ENCODE measurements around the gene DHX16. TPM values are rescaled to one million over a fixed set of nuclear protein-coding genes. Genes with fewer than 3 reads are reported as not detected.

Gene DHX16
- total RNA-seq, 4 donors from 2014 or later: 19.5 to 28.1 (median 24.3) TPM

- DNase-seq (ENCODE audit: low spot score) (no peak), ATAC-seq (ENCODE audit: low FRiP score) (no peak)
- TF ChIP-seq, protein P1, sequence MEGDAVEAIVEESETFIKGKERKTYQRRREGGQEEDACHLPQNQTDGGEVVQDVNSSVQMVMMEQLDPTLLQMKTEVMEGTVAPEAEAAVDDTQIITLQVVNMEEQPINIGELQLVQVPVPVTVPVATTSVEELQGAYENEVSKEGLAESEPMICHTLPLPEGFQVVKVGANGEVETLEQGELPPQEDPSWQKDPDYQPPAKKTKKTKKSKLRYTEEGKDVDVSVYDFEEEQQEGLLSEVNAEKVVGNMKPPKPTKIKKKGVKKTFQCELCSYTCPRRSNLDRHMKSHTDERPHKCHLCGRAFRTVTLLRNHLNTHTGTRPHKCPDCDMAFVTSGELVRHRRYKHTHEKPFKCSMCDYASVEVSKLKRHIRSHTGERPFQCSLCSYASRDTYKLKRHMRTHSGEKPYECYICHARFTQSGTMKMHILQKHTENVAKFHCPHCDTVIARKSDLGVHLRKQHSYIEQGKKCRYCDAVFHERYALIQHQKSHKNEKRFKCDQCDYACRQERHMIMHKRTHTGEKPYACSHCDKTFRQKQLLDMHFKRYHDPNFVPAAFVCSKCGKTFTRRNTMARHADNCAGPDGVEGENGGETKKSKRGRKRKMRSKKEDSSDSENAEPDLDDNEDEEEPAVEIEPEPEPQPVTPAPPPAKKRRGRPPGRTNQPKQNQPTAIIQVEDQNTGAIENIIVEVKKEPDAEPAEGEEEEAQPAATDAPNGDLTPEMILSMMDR (IDR thresholded peaks at IDR 0.05): no peak
These were observed 17.7 kb downstream of the DHX16 start for GRCh38 chr6:30654798-30655742.

DNA sequence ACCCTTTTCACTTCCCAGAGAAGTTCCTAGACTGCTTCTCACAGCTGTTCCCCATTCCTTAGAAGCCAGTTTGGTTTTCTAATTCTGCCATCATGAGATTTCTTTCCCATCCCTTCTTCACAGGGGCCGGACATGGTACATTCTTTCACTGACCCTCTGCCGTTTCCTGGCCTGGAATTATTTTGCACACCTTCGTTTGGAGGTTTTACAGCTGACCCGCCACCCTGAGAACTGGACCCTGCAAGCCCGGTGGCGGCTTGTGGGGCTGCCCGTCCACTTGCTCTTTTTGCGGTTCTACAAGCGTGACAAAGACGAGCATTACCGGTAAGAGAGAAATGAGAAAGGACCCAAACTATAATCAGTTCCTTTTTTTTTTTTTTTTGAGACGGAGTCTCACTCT lies 21.7 kb downstream of the DHX16 start:
- no peak for ATAC-seq (ENCODE audit: low FRiP score)
- TF ChIP-seq, protein P1 (IDR thresholded peaks at IDR 0.05): no peak
- no peak for DNase-seq (ENCODE audit: low spot score)

GRCh38 chr6:30647242-30648116 lies 25.3 kb downstream of the DHX16 start:
- TF ChIP-seq, protein P1 (IDR thresholded peaks at IDR 0.05): no peak
- peak; percentile 39 for DNase-seq (ENCODE audit: low spot score)
- ATAC-seq (ENCODE audit: low FRiP score): peak; percentile 84

GRCh38 chr6:30646450-30647241 lies 26.2 kb downstream of the DHX16 start, which contains the start of gene C6orf136:
Gene C6orf136 (plus strand): TSS chr6:30647133. CDS start chr6:30647232, 99 bp downstream.
- ATAC-seq (ENCODE audit: low FRiP score) (peak; percentile 89), DNase-seq (ENCODE audit: low spot score) (peak; percentile 62)
- TF ChIP-seq, protein P1 (IDR thresholded peaks at IDR 0.05): no peak

DNA sequence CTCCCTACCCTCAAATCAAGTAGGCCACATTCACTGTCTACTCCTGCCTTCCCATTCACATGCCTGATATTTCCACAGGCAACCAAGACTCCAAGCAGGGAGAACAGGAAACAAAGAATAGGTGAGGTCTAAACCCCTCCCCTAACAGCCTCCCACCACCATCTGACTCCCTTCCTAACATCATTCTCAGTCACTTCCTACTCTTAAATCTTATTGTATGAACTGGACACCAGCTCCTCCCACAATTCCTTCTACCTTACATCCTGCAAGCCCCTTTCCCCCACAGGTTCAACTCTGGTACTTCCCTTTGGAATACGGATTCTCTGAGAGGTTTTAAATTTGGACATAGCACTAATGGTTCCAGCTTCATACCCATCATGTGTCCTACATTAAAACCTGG lies 26.8 kb downstream of the DHX16 start:
- TF ChIP-seq, protein P1 (IDR thresholded peaks at IDR 0.05): no peak
- no peak for DNase-seq (ENCODE audit: low spot score)

DNA sequence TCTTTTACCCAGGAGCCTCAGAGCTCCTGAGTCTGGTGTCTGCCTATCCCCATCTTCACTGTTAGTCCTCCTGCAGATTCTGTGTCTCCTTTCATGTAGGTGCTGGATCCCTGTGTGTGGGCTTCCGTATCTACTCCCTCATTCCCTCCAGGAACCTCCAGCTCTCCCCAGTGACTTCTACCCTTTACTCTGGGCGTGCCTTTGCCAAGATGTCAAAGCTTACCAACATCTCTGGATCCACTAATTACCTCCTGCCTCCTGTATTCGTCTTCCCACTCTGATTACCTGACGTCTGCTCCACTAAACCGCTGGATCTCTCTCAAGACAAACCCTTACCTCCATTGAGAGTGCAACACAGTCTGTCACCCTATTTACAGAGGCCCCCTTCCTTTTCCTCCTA lies 28.0 kb downstream of the DHX16 start:
- ATAC-seq (ENCODE audit: low FRiP score) (no peak), DNase-seq (ENCODE audit: low spot score) (no peak)
- TF ChIP-seq, protein P1 (IDR thresholded peaks at IDR 0.05): no peak

More for the DNA sequence above, 26.8 kb downstream of the DHX16 start:
- ATAC-seq (ENCODE audit: low FRiP score): no peak

Measured in omental fat pad (tissue), 4 donors.